AG04450 (cell line): Measurements from ENCODE around the gene DRAP1. TPM values are rescaled to one million over a fixed set of nuclear protein-coding genes. Genes with fewer than 3 reads are reported as not detected.

ENCODE experiments used
- CTCF ChIA-PET: fragments of 300-600, 350-600 bp; formaldehyde crosslinking; extraction: SDS; loops from one replicate; lab custom pipeline; 2022; ENCODE audit warnings: antibody characterized with exemption, inconsistent platforms; lab: Charles Lee
- POLR2A ChIA-PET: fragments of 350-600 bp; formaldehyde crosslinking; extraction: SDS; loops from one replicate; lab custom pipeline; 2021; ENCODE audit warnings: antibody characterized with exemption, inconsistent platforms; lab: Yijun Ruan, JAX
- DNase-seq: peaks from one replicate; pipeline ENCODE4 v3.0.0-alpha.2; 2011; ENCODE audit warnings: low read depth, low spot score
- H3K27ac ChIP-seq: one replicate; pipeline ENCODE4 v1.5.1; 2012; ENCODE audit warnings: low read depth, low read length, control low read depth
- H3K27me3 ChIP-seq: one replicate; pipeline ENCODE4 v1.6.0; 2012; ENCODE audit warnings: low read length; ENCODE audit not compliant: control insufficient read depth, insufficient read depth
- H3K4me3 ChIP-seq: 2 replicates; pipeline ENCODE4 v1.5.1; 2011; ENCODE audit warnings: mild to moderate bottlenecking, low read depth, low read length, control low read depth
- H3K9me3 ChIP-seq: 2 replicates; pipeline ENCODE4 v1.5.1; 2012; ENCODE audit warnings: low read length; ENCODE audit not compliant: control insufficient read depth, insufficient read depth
- CTCF ChIP-seq: IDR thresholded peaks from 2 replicates; pipeline ENCODE4 v1.5.1; 2011; ENCODE audit warnings: low read depth, low read length, control low read depth, inconsistent platforms
- polyA plus RNA-seq: library from polyadenylated mRNA; depleted of rRNA; stranded (reverse); fragments of >200 nt; gene quantifications from 2 replicates; pipeline ENCODE4 v1.2.3, GENCODE V29; 2011

Gene DRAP1
- polyA plus RNA-seq, 1 experiment, result 130 TPM

GRCh38 chr11:65883786-65884715, 35.2 kb upstream of the DRAP1 start:
- no peak for DNase-seq
- ChIA-PET POLR2A (interaction anchor here (0.6 to 1.7 kb wide), 6 partner anchors 15 to 246 kb away, joined by 3 to 7 read pairs (median 4); partner anchors contain the start of genes CFL1, MUS81 and SIPA1), CTCF (interaction anchor here (0.6 to 8.9 kb wide), 39 partner anchors 10 to 318 kb away, joined by 3 to 157 read pairs (median 6); partner anchors contain the start of genes BANF1, EFEMP2, KAT5 and MUS81)
- Histone ChIP-seq H3K27me3 (no peaks in the 10 kb centered on the region), H3K4me3 (no peak overlapping the region), H3K27ac (no peak overlapping the region), H3K9me3 (no peaks in the 10 kb centered on the region)
- TF ChIP-seq CTCF, result no peak

GRCh38 chr11:65884716-65885092, 34.5 kb upstream of the DRAP1 start:
- Histone ChIP-seq H3K27me3 (no peaks in the 10 kb centered on the region), H3K9me3 (no peaks in the 10 kb centered on the region), H3K27ac (no peak overlapping the region), H3K4me3 (no peak overlapping the region)
- TF ChIP-seq CTCF, result peak; percentile 100
- CTCF ChIA-PET, result interaction anchor here (0.6 to 8.9 kb wide), 46 partner anchors 11 to 318 kb away, joined by 3 to 157 read pairs (median 5); partner anchors contain the start of genes BANF1, EFEMP2, KAT5 and MUS81
- POLR2A ChIA-PET, result interaction anchor here (0.6 to 1.7 kb wide), 7 partner anchors 14 to 247 kb away, joined by 3 to 7 read pairs (median 5); partner anchors contain the start of genes CFL1, MUS81 and SIPA1
- no peak for DNase-seq

DNA sequence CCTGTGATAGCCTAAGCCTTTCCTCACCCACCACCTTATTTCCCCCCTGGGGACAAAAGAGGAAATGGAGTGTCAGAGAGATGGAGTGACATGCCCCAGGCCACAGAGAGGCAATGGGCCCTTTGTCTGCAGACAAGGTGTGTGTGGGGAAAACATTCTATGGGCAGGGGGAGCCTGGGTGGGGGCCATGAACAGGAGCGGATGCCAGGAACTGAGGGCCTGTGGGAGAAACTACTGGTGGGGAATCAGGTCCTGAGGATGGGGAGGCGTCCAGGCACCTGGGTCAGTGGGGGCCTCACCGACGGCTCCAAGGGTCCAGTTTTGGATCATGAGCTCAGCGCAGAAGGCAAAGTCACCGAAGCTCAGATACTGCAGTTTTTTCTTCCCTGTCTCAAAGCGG, 34.0 kb upstream of the DRAP1 start:
- POLR2A ChIA-PET, result interaction anchor here (0.6 to 1.7 kb wide), 7 partner anchors 15 to 248 kb away, joined by 3 to 8 read pairs (median 6); partner anchors contain the start of genes CFL1, MUS81 and SIPA1
- Histone ChIP-seq H3K27me3 (no peaks in the 10 kb centered on the region), H3K27ac (no peak overlapping the region), H3K9me3 (no peaks in the 10 kb centered on the region), H3K4me3 (no peak overlapping the region)
- CTCF ChIA-PET, result interaction anchor here (0.6 to 8.9 kb wide), 41 partner anchors 11 to 222 kb away, joined by 3 to 157 read pairs (median 6); partner anchors contain the start of genes EFEMP2, KAT5, MUS81 and SART1
- DNase-seq, result no peak
- no peak for TF ChIP-seq CTCF

- Histone ChIP-seq H3K4me3 (no peak overlapping the region), H3K27me3 (no peaks in the 10 kb centered on the region), H3K9me3 (no peaks in the 10 kb centered on the region), H3K27ac (no peak overlapping the region)
- POLR2A ChIA-PET, result interaction anchor here (0.7 to 1.7 kb wide), 2 partner anchors 16 to 28 kb away, joined by 7 to 8 read pairs; partner anchors contain the start of gene CFL1
- CTCF ChIA-PET, result interaction anchor here (0.7 to 8.9 kb wide), 20 partner anchors 12 to 182 kb away, joined by 3 to 157 read pairs (median 8); partner anchors contain the start of genes EFEMP2, MUS81 and SF3B2
- no peak for DNase-seq
- TF ChIP-seq CTCF, result no peak
Observed at GRCh38 chr11:65885808-65886536, 33.3 kb upstream of the DRAP1 start.
